H9 (cell line): ENCODE results near the gene TP53TG5. TPM values are rescaled to one million over a fixed set of nuclear protein-coding genes. Genes with fewer than 3 reads are reported as not detected.

Experiments used
- DNase-seq: peaks from one replicate; pipeline ENCODE4 v3.0.0-alpha.2; 2017
- H2AFZ ChIP-seq: one replicate; pipeline ENCODE4 v1.6.1; 2013; ENCODE audit warnings: mild to moderate bottlenecking, low read length, control low read depth, moderate library complexity
- H2AK5ac ChIP-seq: 2 replicates; pipeline ENCODE4 v1.6.1; 2013; ENCODE audit warnings: low read length, control low read depth, mixed read lengths; ENCODE audit not compliant: insufficient read length
- H2BK120ac ChIP-seq: one replicate; pipeline ENCODE4 v1.6.1; 2013; ENCODE audit warnings: low read depth, mild to moderate bottlenecking, low read length, control low read depth, inconsistent platforms; ENCODE audit not compliant: poor library complexity, severe bottlenecking
- H2BK12ac ChIP-seq: 2 replicates; pipeline ENCODE4 v1.6.1; 2013; ENCODE audit warnings: low read length, control low read depth, mixed read lengths, low read depth; ENCODE audit not compliant: insufficient read length
- H2BK15ac ChIP-seq: 2 replicates; pipeline ENCODE4 v1.6.1; 2013; ENCODE audit warnings: low read depth, low read length, control low read depth
- H2BK20ac ChIP-seq: one replicate; pipeline ENCODE4 v1.6.1; 2013; ENCODE audit warnings: low read depth, mild to moderate bottlenecking, low read length, control low read depth, inconsistent platforms; ENCODE audit not compliant: poor library complexity, severe bottlenecking
- H2BK5ac ChIP-seq: 2 replicates; pipeline ENCODE4 v1.6.1; 2013; ENCODE audit warnings: low read length, control low read depth, mixed read lengths; ENCODE audit not compliant: insufficient read length
- H3K14ac ChIP-seq: 2 replicates; pipeline ENCODE4 v1.6.1; 2013; ENCODE audit warnings: low read length, control low read depth; ENCODE audit not compliant: insufficient read depth
- H3K18ac ChIP-seq: 2 replicates; pipeline ENCODE4 v1.6.1; 2013; ENCODE audit warnings: low read depth, mild to moderate bottlenecking, mixed read lengths, low read length, control low read depth; ENCODE audit not compliant: insufficient read length
- H3K23ac ChIP-seq: 2 replicates; pipeline ENCODE4 v1.6.1; 2013; ENCODE audit warnings: low read length, control low read depth, mixed read lengths, low read depth; ENCODE audit not compliant: insufficient read length
- H3K23me2 ChIP-seq: 2 replicates; pipeline ENCODE4 v1.6.1; 2013; ENCODE audit warnings: low read depth, mild to moderate bottlenecking, mixed read lengths, low read length, control low read depth; ENCODE audit not compliant: insufficient read length, poor library complexity, severe bottlenecking
- H3K27ac ChIP-seq: 2 replicates; pipeline ENCODE4 v1.5.1; 2013; ENCODE audit warnings: low read length, control low read depth, mixed read lengths, low read depth; ENCODE audit not compliant: insufficient read length
- H3K27me3 ChIP-seq: 2 replicates; pipeline ENCODE4 v1.6.1; 2013; ENCODE audit warnings: low read length, control low read depth, inconsistent platforms; ENCODE audit not compliant: insufficient read depth
- H3K4ac ChIP-seq: 2 replicates; pipeline ENCODE4 v1.6.1; 2013; ENCODE audit warnings: low read depth, mild to moderate bottlenecking, control low read depth, inconsistent platforms, low read length, moderate library complexity
- H3K4me1 ChIP-seq: 2 replicates; pipeline ENCODE4 v1.6.1; 2013; ENCODE audit warnings: low read length, control low read depth, inconsistent platforms; ENCODE audit not compliant: insufficient read depth
- H3K4me2 ChIP-seq: 2 replicates; pipeline ENCODE4 v1.6.1; 2013; ENCODE audit warnings: low read length, control low read depth, mixed read lengths; ENCODE audit not compliant: insufficient read length, insufficient read depth
- H3K56ac ChIP-seq: 2 replicates; pipeline ENCODE4 v1.6.1; 2013; ENCODE audit warnings: low read depth, mild to moderate bottlenecking, mixed read lengths, low read length, control low read depth; ENCODE audit not compliant: insufficient read length
- H3K79me1 ChIP-seq: 2 replicates; pipeline ENCODE4 v1.6.1; 2013; ENCODE audit warnings: low read depth, mild to moderate bottlenecking, moderate library complexity, low read length, control low read depth, inconsistent platforms; ENCODE audit not compliant: insufficient read depth, poor library complexity, severe bottlenecking
- H3K79me2 ChIP-seq: 2 replicates; pipeline ENCODE4 v1.6.1; 2013; ENCODE audit warnings: low read length, control low read depth, inconsistent platforms; ENCODE audit not compliant: insufficient read depth
- H3K9ac ChIP-seq: 2 replicates; pipeline ENCODE4 v1.6.1; 2013; ENCODE audit warnings: low read length, control low read depth, mixed read lengths; ENCODE audit not compliant: insufficient read length; ENCODE audit errors: extremely low read depth
- H3K9me3 ChIP-seq: one replicate; pipeline ENCODE4 v1.6.1; 2013; ENCODE audit warnings: low read depth, low read length, inconsistent platforms; ENCODE audit not compliant: control insufficient read depth
- H3T11ph ChIP-seq: one replicate; pipeline ENCODE4 v1.6.1; 2013; ENCODE audit warnings: mild to moderate bottlenecking, low read length, control low read depth, inconsistent platforms
- H4K20me1 ChIP-seq: one replicate; pipeline ENCODE4 v1.6.1; 2013; ENCODE audit not compliant: control insufficient read depth, insufficient read length, insufficient read depth
- H4K5ac ChIP-seq: 2 replicates; pipeline ENCODE4 v1.6.1; 2013; ENCODE audit warnings: low read depth, mild to moderate bottlenecking, mixed read lengths, low read length, control low read depth; ENCODE audit not compliant: insufficient read length
- H4K8ac ChIP-seq: replicated peaks from 2 replicates; pipeline ENCODE4 v1.6.1; 2013; ENCODE audit warnings: low read length, control low read depth, mixed read lengths, low read depth; ENCODE audit not compliant: insufficient read length
- H4K91ac ChIP-seq: 2 replicates; pipeline ENCODE4 v1.6.1; 2013; ENCODE audit warnings: low read depth, mild to moderate bottlenecking, moderate library complexity, mixed read lengths, low read length, control low read depth; ENCODE audit not compliant: insufficient read length
- H3K27ac Mint-ChIP-seq, 3 experiments: 2 replicates in 2 of 3; 3 replicates in 1 of 3; pipeline ENCODE4 v1.8.0; 2020 to 2021; ENCODE audit warnings: mixed read lengths in 3 of 3, mild to moderate bottlenecking in 1 of 3, moderate library complexity in 1 of 3
- H3K27me3 Mint-ChIP-seq: 2 replicates; pipeline ENCODE4 v1.8.0; 2021; ENCODE audit warnings: low read depth, mild to moderate bottlenecking, moderate library complexity, mixed read lengths
- H3K36me3 Mint-ChIP-seq, 3 experiments: 2 replicates in 2 of 3; 3 replicates in 1 of 3; pipeline ENCODE4 v1.8.0; 2020 to 2021; ENCODE audit warnings: low read depth in 3 of 3, mixed read lengths in 3 of 3; ENCODE audit not compliant: insufficient read depth in 1 of 3
- H3K4me1 Mint-ChIP-seq, 2 experiments: 2 replicates each; pipeline ENCODE4 v1.8.0; 2020; ENCODE audit warnings: mixed read lengths in 2 of 2
- H3K4me3 Mint-ChIP-seq, 2 experiments: 2 replicates in 1 of 2; 3 replicates in 1 of 2; pipeline ENCODE4 v1.8.0; 2020 to 2021; ENCODE audit warnings: mild to moderate bottlenecking in 2 of 2, mixed read lengths in 2 of 2, moderate library complexity in 1 of 2
- H3K9me3 Mint-ChIP-seq, 2 experiments: 2 replicates in 1 of 2; 3 replicates in 1 of 2; pipeline ENCODE4 v1.8.0; 2020; ENCODE audit warnings: mild to moderate bottlenecking in 2 of 2, mixed read lengths in 2 of 2, moderate library complexity in 1 of 2
- CTCF ChIP-seq: fragments of 200-600 bp; sonication (generic); conservative IDR thresholded peaks from 3 replicates; pipeline ENCODE4 v1.8.0; 2021; ENCODE audit warnings: antibody characterized with exemption, mild to moderate bottlenecking
- WGBS: extraction: QIAGEN DNeasy Blood & Tissue Kit; methylation state at CpG from one replicate; pipeline ENCODE4 v1.1.7; 2013; ENCODE audit warnings: missing lambda C conversion rate, low lambda C conversion rate, mixed read lengths; ENCODE audit not compliant: insufficient read length; ENCODE audit errors: extremely low coverage; 5-methylcytosine and 5-hydroxymethylcytosine counted together
- total RNA-seq: library from RNA; stranded (reverse); gene quantifications from 2 replicates; pipeline ENCODE4 v1.2.1, GENCODE V29; 2021

Gene TP53TG5
- total RNA-seq, 1 experiment from 2014 or later: not detected

GRCh38 chr20:45340236-45340847, 37.8 kb downstream of the TP53TG5 start:
- TF ChIP-seq CTCF: no peak
- peak overlapping the region; percentile 65 to 76; a peak in 4 of 5 replicates for H3K4me3 Mint-ChIP-seq
- WGBS: no CpG with 5 or more reads among the region's 5 CpGs
- Histone ChIP-seq H2BK120ac (no peak overlapping the region), H4K20me1 (peaks cover 2% of the 10 kb centered on the region), H3K14ac (no peak overlapping the region), H2BK20ac (no peak overlapping the region), H4K5ac (no peak overlapping the region), H3K27me3 (no peaks in the 10 kb centered on the region), H3K79me2 (peaks cover 3% of the 10 kb centered on the region; the same call in 1 of the 2 replicates), H3K9me3 (no peaks in the 10 kb centered on the region), H3K4me2 (peak overlapping the region; percentile 53), H3K9ac (no peak overlapping the region), H3K27ac (peak overlapping the region; percentile 11), H2AK5ac (no peak overlapping the region), H3K23ac (no peak overlapping the region), H2BK5ac (no peak overlapping the region), H3K23me2 (peaks cover 3% of the 10 kb centered on the region), H2AFZ (no peak overlapping the region), H3K4me1 (peaks cover 35% of the 10 kb centered on the region), H4K91ac (no peak overlapping the region), H3T11ph (no peak overlapping the region), H3K56ac (no peak overlapping the region), H3K4ac (no peak overlapping the region; the same call in 1 of the 2 replicates), H4K8ac (no peak overlapping the region), H3K18ac (peak overlapping the region; percentile 21), H2BK15ac (no peak overlapping the region), H3K79me1 (no peaks in the 10 kb centered on the region), H2BK12ac (no peak overlapping the region)
- no peak for DNase-seq
- H3K27me3 Mint-ChIP-seq: no peaks in the 10 kb centered on the region; the same call in 1 of the 2 replicates
- H3K36me3 Mint-ChIP-seq: peaks cover 9 to 19% (median 10%) of the 10 kb centered on the region in 3 experiments; a peak in 5 of 7 replicates
- peak overlapping the region; percentile 96 to 99 (median 98); a peak in 6 of 7 replicates for H3K27ac Mint-ChIP-seq
- peaks cover 94 to 98% of the 10 kb centered on the region in 2 experiments for H3K4me1 Mint-ChIP-seq
- H3K9me3 Mint-ChIP-seq: no peaks in the 10 kb centered on the region
